ENCODE results near the gene BCL11A.
"Not testable (repeated sequence)": the region's sequence is repeated elsewhere in the genome, so short reads cannot be mapped to it uniquely, and the experiment has no call there.

The BCL11A gene

DNA sequence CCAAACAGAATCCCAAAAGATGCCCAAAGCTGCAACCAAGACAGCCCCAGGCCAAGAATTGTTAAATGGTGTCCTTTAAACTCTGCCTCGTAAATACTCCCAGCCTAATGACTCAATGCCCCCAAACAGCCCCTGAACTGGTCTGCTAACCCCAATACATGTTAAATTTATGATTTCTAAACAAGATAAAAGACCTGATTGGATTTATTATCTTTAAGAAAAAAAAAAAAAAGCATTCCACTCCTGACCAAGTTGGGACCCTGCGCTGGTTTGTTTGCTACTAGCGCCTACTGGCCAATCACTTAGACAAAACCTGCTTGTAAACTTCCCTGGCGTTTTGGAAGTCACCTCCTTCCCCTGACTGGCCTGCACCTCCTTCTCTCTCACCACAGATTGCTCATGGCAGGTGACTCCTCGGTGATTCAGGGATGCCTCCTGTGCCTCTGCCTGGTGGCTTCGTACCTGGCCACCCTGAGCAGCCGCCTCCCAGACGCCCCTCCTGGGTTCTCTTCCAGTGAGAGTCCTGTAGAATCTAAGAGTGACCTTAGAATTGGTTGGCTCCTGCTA lies 121.3 kb downstream of the BCL11A start:
- DNase-seq (ENCODE audit: low read depth), result no peak

DNA sequence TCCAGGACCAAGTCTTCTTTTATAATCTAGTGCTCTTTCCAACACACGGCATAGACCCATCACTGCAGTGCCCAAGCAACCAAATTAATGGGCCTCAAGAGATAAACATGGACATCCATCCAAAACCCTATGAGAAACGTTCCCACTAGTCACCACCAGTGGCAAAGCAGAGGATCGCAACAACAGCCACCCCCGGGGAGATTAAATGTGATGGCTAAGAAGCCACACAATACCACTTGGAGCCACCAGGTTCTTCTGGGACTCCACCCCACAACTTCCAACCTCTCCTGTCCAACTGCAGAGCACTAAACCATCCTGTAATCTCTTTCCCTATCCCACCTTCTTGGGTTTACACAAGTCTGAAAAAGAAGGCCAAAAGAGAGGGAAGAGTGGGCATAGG lies 123.8 kb downstream of the BCL11A start:
- no peak for DNase-seq (ENCODE audit: low read depth)

DNA sequence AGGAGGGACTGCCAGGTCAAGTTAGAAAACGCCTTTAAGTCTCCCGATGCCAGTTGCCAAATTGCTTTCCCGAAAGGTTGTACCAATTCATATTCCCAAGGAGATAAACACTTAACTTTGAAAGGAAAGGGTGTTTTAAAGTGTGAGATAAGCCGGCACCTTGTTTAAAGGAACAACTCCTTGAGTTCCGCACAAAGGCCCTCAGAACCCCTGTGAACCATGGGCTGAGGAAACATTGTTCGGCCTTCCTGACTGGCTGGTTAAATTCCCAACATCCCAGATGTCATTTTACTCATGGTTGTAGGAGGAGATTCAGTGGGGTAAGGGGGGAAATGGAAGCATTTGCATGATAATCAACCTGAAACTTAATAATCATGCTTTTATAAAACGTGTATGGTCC lies 126.6 kb downstream of the BCL11A start:
- no peak for DNase-seq (ENCODE audit: low read depth)

DNA sequence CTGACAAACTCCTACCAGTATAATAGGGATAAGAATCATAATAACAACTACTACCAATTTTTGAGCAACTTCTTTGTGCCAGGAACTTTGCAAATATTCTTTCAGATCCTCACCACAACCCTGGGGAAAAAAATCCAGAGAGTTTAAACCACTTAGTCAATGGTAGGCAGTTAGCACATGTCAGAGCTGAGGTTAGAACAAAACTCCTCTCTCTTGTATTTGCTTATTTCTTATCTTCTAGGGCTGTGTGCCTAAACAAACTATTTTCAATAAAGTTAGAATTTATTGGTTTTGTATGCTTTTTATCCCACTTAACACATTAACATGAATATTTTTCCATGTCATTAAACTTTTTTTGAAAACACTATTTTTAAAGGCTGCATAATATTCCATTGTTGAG lies 127.1 kb downstream of the BCL11A start:
- no peak for DNase-seq (ENCODE audit: low read depth)

DNA sequence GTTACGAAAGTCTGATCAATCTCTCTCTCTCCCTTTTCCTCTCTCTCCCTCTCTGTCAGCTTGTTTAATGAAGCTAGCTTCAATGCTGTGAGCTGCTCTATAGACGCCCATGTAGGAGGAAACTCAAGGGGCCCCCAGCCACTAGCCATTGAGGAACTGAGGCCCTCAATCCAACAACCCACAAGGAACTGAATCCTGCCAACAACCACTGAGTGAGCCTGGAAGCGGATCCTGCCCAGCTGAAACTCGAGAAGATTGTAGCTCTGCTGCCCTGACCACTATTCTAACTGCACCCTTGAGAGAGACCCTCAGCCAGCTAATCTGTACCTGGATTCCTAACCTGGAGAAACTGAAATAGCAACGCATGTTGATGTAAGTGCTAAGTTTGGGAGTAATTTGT lies 129.2 kb downstream of the BCL11A start:
- no peak for DNase-seq (ENCODE audit: low read depth)

DNA sequence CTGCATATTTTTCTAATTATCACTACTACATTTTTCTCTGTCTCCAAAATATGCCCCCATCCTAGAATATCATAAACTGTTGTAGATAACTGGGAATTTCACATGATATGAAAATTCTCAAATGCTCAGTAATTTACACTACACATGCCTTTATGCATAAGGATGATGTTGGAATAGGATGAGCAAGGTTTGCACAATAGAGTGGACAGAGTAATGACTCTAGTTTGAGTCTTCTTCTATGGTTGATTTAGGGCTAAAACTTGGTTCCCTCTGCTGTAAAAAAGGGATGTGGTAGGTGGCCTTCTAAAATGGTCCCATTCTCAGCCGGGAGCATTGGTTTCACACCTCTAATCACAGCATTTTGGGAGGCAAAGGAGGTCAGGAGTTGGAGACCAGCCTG lies 129.9 kb downstream of the BCL11A start:
- DNase-seq (ENCODE audit: low read depth), result no peak

DNA sequence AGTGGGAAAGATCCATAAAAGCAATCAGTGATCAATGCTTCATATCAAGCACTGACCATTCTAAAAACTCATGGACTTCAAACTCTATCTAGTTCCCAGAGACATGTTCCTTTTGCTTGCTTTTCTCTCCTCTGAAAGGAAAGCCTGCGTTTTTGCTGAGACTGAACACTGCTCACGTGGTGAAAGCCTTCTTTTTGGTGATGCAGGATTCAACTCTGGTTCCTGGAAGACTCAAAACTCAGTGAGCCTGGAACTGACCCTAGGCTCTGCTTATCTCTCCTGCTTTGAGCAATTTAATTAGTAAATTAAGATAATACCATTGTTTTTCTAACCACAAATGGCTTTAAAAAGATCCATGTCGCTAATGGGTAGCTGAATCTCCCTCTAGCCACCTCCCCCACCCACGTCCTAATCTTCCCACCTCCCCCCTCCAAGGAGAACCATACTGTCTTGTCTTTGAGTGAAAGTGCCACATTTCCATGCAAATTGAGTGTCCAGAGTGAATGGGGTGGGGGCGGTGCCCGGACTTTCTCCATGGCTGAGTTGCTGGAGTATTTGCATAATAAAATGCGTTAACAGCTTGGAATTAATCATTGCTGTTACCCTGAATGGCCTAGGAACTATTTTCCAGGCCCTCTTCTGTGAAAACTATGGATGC lies 130.5 kb downstream of the BCL11A start:
- no peak for DNase-seq (ENCODE audit: low read depth)

DNA sequence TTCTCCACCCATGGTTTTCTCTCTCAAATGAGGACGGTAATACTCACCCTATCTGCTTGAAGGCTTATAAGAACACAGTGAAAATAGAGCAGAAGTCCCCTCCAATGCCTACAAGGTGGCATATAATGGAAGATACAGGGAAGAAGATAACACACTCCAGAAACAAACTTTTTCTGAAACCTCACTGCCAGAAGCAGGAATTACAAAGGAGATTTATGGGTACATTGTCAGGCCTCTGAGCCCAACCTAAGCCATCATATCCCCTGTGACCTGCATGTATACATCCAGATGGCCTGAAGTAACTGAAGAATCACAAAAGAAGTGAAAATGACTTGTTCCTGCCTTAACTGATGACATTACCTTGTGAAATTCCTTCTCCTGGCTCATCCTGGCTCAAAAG lies 136.2 kb downstream of the BCL11A start:
- DNase-seq (ENCODE audit: low read depth), result not testable (repeated sequence)

DNA sequence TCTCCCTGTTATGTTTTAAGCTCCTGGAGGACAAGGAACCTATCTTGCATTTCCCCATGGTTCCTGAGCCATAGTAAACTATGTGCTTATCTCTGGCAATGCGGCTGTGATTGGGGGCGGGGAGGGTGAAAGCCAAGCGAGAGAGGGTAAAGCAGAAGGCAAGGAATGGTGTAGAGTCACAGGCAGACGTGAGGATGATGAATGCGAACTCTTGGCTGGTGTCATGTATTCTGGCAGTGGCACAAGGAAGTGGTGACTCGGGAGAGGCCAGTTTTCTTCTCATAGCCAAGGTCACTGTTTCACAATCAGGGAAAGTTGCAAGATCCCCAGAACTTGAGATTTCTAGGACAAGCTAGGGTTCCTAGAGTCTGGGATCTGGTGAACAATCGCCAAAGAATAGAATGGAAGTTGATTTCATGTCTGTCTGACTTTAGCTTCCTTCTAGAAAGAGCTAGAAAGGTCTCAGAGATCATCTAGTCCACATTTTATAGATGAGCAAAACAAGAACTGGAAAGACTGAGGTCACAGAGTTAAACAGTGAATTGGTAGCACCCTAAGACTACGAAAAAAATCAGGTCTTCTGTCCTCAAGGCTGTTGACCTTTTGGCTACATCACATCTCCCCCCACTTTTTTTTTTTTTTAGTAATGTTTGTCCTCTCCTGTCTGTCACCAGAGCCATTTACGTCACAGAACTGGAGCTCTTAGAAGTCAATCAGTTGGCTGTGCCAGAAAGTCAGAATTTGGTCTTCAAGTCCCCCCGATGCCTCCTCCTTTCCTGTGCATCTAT lies 137.0 kb downstream of the BCL11A start:
- no peak for DNase-seq (ENCODE audit: low read depth)

DNA sequence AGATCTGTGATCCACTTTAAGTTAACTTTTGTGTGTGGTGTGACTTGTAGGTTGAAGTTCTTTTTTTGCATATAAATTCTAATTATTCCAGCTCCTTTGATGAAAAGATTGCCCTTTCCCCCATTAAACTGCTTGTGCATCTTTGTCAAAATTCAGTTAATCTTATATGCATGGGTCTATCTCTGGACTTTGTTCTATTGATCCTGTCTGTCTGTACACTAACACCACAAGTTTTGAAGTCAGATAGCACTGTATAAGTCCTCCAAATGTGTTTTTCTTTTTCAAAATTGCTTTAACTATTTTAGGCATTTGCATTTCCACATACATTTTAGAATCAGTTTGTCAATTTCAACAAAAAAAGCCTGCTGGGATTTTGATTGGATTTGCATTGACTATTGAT lies 137.6 kb downstream of the BCL11A start:
- DNase-seq (ENCODE audit: low read depth), result no peak

DNA sequence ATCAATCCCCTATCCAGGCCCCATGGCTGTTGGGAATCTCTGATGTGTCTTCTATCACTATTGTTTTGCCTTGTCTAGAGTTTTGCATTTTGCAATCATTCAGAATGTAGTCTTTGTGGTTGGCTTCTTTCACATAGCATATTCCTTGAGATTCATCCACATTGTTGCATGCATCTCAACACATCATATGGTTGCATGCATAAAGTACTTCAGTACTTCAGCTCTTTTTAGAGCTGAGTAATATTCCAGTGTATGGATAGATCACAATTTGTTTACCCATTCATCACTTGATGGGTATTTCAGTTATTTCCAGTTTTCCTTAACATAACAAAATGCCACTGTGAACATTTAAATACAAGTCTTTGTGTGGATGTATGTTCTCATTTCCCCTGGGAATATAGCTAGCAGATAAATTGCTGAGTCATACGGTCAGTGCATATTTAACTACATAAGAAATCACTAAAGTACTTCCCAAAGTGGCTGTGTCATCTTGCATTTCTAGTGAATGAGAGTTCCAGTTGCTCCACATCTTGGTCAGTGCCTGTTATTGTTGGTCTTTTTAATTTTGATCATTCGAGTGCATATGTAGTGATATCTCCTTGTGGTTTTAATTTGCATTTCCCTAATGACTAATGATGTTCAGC lies 138.8 kb downstream of the BCL11A start:
- DNase-seq (ENCODE audit: low read depth), result no peak

DNA sequence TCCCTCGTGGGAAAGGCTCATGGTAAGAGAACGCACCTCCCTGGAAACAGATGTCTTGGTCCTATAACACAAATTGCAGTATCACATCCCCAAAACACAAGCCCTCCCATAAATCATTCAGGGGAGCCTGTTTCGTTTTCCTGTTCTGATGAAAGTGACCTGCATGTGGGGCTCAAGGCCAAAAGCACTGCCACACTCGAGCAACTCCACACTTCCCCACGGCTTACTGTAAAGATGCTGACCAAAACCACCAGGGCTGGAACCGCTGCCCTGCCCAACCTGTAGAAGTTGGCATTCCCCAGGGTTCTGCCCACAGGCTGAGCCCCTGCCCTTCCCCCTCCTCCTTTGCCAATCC lies 139.7 kb downstream of the BCL11A start:
- DNase-seq (ENCODE audit: low read depth), result no peak

DNA sequence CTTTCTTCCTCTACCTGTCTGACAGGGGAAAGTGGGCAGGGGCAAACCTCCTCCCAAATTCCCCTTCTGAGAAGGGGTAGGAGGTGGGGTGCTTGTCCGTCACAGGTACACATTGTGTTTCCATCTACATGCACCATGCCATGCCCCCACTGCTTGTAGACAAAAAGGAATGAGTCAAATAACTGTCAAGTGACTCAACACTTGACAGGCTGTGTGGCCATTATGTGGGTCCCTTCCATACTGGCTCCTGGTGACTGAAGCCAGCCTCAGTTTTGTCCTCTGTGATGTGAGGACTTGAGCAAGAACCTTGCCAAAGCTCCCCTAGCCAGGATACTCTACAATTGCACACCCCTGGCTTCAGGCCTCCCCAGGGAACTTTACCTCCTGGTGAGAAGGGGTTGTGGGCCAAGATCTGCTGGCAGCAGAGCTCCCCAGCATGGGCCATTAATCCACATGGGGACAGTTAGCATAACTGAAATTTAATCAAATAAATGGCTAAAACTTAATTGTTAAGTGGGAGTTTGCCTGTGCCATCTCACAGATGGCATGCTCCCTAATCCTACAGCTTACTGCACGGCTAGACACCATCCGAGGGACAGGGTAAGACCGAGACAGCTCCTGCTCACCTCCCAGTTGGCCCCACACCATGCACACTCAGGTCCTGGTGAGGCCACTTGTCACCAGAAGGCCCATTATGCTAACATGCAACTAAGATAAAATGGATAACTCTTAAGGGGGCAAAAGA lies 140.2 kb downstream of the BCL11A start:
- DNase-seq (ENCODE audit: low read depth), result no peak

DNA sequence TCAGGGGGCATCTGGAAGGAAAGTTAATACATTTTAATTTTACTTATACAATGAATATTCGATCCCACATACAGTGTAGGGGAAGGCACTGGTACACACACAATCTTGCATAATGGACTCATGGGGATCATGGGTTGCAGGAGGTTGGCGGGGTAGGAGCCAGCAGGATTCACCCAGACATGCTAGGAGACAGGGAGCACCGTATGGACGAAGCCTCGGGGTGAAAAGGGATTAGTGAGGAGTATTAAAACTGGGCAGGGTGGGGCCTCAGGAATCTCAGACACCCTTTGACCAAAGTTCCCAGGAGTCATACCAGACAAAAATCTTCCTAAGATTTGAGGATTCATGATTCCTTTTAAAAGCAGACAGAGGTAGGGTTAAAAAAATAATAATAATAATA lies 140.8 kb downstream of the BCL11A start:
- DNase-seq (ENCODE audit: low read depth), result no peak

DNA sequence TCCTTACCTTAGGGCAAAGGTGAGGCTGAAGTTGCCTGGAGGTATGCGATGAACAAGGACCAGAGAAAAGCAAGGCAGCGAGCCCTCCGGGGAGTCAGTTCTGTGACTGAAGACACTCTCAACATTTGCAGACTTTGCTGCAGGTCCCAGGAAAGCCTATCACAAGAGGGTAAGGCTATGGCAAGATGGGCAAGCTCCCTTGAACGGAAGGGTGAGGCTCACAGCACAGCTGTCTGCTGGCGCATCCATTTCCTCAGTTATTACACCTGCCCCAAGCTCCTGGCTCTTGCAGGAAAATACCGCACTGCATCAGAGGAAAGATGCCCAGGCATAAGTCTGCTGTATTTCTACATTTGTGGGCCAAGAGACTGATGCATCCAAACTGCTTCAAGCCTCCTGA lies 141.4 kb downstream of the BCL11A start:
- no peak for DNase-seq (ENCODE audit: low read depth)

DNA sequence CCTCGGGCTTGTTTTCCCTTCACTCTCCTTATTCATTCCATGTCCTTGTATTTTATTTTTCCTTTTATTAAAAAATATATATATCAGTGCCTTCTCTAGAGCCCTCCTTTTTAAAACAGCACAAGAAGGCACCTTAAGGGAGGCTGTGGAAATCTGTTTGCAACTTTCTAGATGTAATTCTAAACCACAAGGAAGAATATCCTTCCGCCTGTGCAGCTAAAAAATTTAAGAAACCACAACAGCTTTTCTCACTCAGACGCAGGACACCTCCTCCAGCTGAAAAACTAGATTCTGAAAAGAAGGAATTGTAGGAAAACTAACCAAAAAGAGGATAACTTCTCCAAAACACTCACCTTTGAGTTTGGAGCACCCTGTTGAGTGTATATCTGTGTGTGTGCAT lies 142.2 kb downstream of the BCL11A start:
- no peak for DNase-seq (ENCODE audit: low read depth)

DNA sequence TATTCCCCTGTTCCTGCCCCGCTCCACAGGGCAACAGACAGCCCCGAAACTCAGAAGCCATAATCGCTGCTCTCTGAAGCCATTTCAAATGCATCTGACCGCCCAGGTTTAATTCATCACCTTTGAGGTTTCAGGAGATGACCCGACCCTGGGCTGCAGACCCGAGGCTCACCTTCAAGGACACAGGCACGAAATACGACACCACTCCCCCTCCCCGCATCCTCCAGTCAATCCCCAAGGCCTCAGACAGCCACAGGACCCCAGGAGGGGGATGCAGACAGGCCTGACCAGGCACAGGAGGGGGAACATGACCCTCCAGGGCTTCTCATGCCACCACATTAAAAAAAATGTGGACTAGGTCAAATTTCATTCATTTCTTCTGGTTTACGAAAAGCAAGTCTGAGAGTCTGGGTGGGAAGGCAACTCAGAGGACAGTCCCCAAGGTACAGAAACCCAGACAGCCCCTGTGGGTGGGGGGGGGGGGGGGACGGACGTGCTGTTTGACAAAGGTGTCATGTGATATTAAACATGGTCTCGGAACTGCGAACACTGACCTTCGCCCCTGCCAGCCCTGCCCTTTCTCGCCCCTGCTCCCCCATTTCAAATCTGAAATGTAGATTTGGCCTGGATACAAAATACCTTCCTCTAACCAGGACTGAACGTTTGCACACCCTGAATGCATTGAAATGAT lies 142.9 kb downstream of the BCL11A start:
- no peak for DNase-seq (ENCODE audit: low read depth)

DNA sequence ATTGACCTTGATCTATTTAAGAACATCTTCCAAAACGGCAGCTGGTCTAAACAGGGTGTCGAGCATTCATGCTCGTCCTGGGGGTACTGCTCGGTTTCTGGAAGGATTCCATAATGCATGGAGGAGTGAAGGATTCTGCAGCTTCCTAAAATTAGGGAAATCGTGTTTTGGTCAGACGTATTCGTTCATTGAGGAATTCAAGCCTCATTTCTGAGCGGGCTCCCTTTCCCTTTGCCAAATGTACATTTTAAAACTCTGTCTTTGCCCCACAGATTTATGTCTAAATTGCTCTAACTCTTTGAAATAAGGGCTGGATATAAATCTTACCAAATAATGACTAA lies 144.0 kb downstream of the BCL11A start:
- no peak for DNase-seq (ENCODE audit: low read depth)

DNA sequence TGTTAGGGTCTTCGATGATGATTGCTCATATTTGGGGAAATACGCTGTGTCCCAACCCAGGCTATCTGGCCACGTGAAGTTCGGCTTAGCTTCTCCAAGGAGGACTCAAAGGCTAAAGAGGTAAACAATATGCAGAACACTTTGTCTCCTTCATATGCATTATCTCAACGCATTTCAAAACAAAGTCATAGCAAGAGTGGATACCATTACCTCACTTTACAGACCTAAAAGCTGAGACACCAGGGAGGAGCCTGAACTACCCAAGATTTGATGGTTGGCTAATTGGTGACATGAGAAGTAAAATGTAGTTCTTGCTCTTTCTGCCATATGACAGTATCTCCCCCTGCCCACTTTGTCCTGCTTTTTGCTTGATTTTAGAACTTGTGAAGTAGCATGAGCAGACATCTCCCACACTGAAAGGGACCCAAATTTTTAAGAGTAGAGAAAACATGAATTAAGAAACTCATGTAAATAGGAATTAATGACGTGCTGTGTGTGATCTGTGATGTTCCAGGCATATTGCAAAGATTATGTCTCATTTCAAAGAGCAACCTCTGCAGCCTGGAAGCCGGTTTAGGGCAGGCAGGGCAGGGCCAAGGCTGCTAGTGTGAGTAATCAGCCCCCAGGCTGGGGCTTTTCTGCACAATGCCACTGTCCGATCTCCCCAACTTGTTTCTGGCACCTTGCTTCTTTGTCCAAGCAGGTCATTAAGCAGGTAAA lies 144.5 kb downstream of the BCL11A start:
- no peak for DNase-seq (ENCODE audit: low read depth)

DNA sequence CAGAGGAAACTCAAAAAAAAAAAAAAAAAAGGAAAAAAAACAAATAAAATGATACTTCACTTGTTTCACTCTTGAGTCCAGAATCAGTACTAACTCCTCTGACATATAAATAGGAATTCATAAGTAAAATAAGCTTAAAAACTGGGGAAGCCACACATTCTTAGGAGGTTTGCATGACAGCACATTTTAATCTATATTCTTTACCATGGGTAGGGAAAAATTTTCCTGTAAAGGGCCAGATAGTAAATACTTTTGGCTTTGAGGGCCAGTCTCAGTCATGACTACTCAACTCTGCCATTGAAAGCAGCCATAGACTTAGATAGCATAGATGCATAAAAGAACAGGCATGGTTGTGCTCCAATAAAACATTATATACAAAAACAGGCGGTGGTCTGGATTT lies 145.2 kb downstream of the BCL11A start:
- DNase-seq (ENCODE audit: low read depth), result no peak

DNA sequence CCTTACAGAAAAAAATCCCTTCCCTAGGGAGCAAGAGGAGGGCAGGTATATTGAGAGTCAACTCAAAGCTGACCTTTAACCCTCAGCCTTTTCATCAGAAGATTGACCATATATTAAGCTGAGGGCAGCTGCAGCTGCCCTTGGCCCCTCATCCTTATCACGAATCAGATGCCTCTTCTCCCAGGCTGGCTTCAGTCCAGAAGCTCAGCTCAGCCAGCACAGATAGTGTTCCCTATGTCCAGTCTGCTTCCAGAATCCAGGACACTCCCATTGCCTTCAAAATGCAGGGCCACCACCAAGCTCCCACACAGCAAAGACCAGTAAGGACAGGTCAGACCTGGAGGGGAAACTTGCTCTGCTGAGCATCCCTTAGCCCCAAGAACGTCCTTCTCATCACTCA lies 146.1 kb downstream of the BCL11A start:
- DNase-seq (ENCODE audit: low read depth), result no peak
